Activated naive CD4-positive, alpha-beta T cell treated with anti-CD3 and anti-CD28 coated beads, Interleukin-2, amount 50 U/mL, for 24 hours (primary cell): ENCODE data around the gene C1QL3.

Experiments used
- H3K27ac Mint-ChIP-seq: one replicate; pipeline ENCODE4 v1.8.0; 2021; ENCODE audit warnings: mild to moderate bottlenecking, mixed read lengths
- H3K27me3 Mint-ChIP-seq: one replicate; pipeline ENCODE4 v1.8.0; 2021; ENCODE audit warnings: mixed read lengths
- H3K36me3 Mint-ChIP-seq: one replicate; pipeline ENCODE4 v1.8.0; 2021; ENCODE audit warnings: mixed read lengths
- H3K4me1 Mint-ChIP-seq: one replicate; pipeline ENCODE4 v1.8.0; 2021; ENCODE audit warnings: mixed read lengths
- H3K4me3 Mint-ChIP-seq: one replicate; pipeline ENCODE4 v1.8.0; 2021; ENCODE audit warnings: mild to moderate bottlenecking, mixed read lengths
- H3K9me3 Mint-ChIP-seq: one replicate; pipeline ENCODE4 v1.8.0; 2021; ENCODE audit warnings: mixed read lengths

Gene C1QL3

GRCh38 chr10:16519250-16519907 lies 2.3 kb downstream of the C1QL3 start:
- peaks cover 22% of the 10 kb centered on the region for H3K27me3 Mint-ChIP-seq
- peak overlapping the region; percentile 78 for H3K4me3 Mint-ChIP-seq
- H3K9me3 Mint-ChIP-seq = no peaks in the 10 kb centered on the region
- peaks cover 17% of the 10 kb centered on the region for H3K4me1 Mint-ChIP-seq
- H3K27ac Mint-ChIP-seq = no peak overlapping the region
- H3K36me3 Mint-ChIP-seq = peaks cover 2% of the 10 kb centered on the region

- Mint-ChIP-seq H3K27me3 (peaks cover 22% of the 10 kb centered on the region), H3K36me3 (peaks cover 2% of the 10 kb centered on the region), H3K4me1 (peaks cover 17% of the 10 kb centered on the region), H3K9me3 (no peaks in the 10 kb centered on the region), H3K27ac (no peak overlapping the region), H3K4me3 (peak overlapping the region; percentile 78)
These were observed 2.9 kb downstream of the C1QL3 start for GRCh38 chr10:16518822-16519221.

GRCh38 chr10:16510843-16511242 lies 10.8 kb downstream of the C1QL3 start:
- H3K4me3 Mint-ChIP-seq = no peak overlapping the region
- H3K4me1 Mint-ChIP-seq = no peaks in the 10 kb centered on the region
- H3K36me3 Mint-ChIP-seq = peaks cover 15% of the 10 kb centered on the region
- no peaks in the 10 kb centered on the region for H3K27me3 Mint-ChIP-seq
- no peak overlapping the region for H3K27ac Mint-ChIP-seq
- no peaks in the 10 kb centered on the region for H3K9me3 Mint-ChIP-seq

GRCh38 chr10:16509996-16510395 lies 11.7 kb downstream of the C1QL3 start:
- Mint-ChIP-seq H3K27me3 (no peaks in the 10 kb centered on the region), H3K4me3 (no peak overlapping the region), H3K27ac (no peak overlapping the region), H3K36me3 (peaks cover 15% of the 10 kb centered on the region), H3K9me3 (no peaks in the 10 kb centered on the region), H3K4me1 (no peaks in the 10 kb centered on the region)

GRCh38 chr10:16505161-16505560 lies 16.5 kb downstream of the C1QL3 start:
- H3K27ac Mint-ChIP-seq = no peak overlapping the region
- H3K9me3 Mint-ChIP-seq = no peaks in the 10 kb centered on the region
- no peaks in the 10 kb centered on the region for H3K4me1 Mint-ChIP-seq
- H3K36me3 Mint-ChIP-seq = peaks cover 16% of the 10 kb centered on the region
- H3K4me3 Mint-ChIP-seq = no peak overlapping the region
- H3K27me3 Mint-ChIP-seq = no peaks in the 10 kb centered on the region

- Mint-ChIP-seq H3K9me3 (no peaks in the 10 kb centered on the region), H3K36me3 (peaks cover 18% of the 10 kb centered on the region), H3K27me3 (no peaks in the 10 kb centered on the region), H3K4me3 (no peak overlapping the region), H3K27ac (no peak overlapping the region), H3K4me1 (no peaks in the 10 kb centered on the region)
These were observed 23.8 kb downstream of the C1QL3 start for GRCh38 chr10:16497911-16498310.

GRCh38 chr10:16493884-16494536 lies 27.7 kb downstream of the C1QL3 start:
- H3K27ac Mint-ChIP-seq = no peak overlapping the region

GRCh38 chr10:16491933-16492332 lies 29.7 kb downstream of the C1QL3 start:
- Mint-ChIP-seq H3K27ac (no peak overlapping the region), H3K4me3 (no peak overlapping the region), H3K9me3 (no peaks in the 10 kb centered on the region), H3K27me3 (no peaks in the 10 kb centered on the region), H3K36me3 (peaks cover 35% of the 10 kb centered on the region), H3K4me1 (no peaks in the 10 kb centered on the region)

More at GRCh38 chr10:16493884-16494536, 27.7 kb downstream of the C1QL3 start:
- no peaks in the 10 kb centered on the region for H3K4me1 Mint-ChIP-seq
- no peaks in the 10 kb centered on the region for H3K9me3 Mint-ChIP-seq
- H3K4me3 Mint-ChIP-seq = no peak overlapping the region
- no peaks in the 10 kb centered on the region for H3K27me3 Mint-ChIP-seq
- peaks cover 35% of the 10 kb centered on the region for H3K36me3 Mint-ChIP-seq

- no peak overlapping the region for H3K4me3 Mint-ChIP-seq
- H3K27ac Mint-ChIP-seq = no peak overlapping the region
- no peaks in the 10 kb centered on the region for H3K4me1 Mint-ChIP-seq
- H3K27me3 Mint-ChIP-seq = no peaks in the 10 kb centered on the region
- no peaks in the 10 kb centered on the region for H3K9me3 Mint-ChIP-seq
- H3K36me3 Mint-ChIP-seq = peaks cover 41% of the 10 kb centered on the region
These were observed 31.2 kb downstream of the C1QL3 start for GRCh38 chr10:16490511-16490910.

GRCh38 chr10:16483241-16483917 lies 38.3 kb downstream of the C1QL3 start:
- Mint-ChIP-seq H3K27ac (no peak overlapping the region), H3K27me3 (no peaks in the 10 kb centered on the region), H3K4me1 (peaks cover 4% of the 10 kb centered on the region), H3K9me3 (no peaks in the 10 kb centered on the region), H3K4me3 (no peak overlapping the region), H3K36me3 (peaks cover 23% of the 10 kb centered on the region)

- Mint-ChIP-seq H3K27ac (no peak overlapping the region), H3K4me3 (no peak overlapping the region), H3K9me3 (no peaks in the 10 kb centered on the region), H3K36me3 (peaks cover 15% of the 10 kb centered on the region), H3K4me1 (peaks cover 4% of the 10 kb centered on the region), H3K27me3 (no peaks in the 10 kb centered on the region)
These were observed 40.5 kb downstream of the C1QL3 start for GRCh38 chr10:16481052-16481728.

- no peak overlapping the region for H3K4me3 Mint-ChIP-seq
- H3K9me3 Mint-ChIP-seq = no peaks in the 10 kb centered on the region
- H3K27ac Mint-ChIP-seq = no peak overlapping the region
- H3K36me3 Mint-ChIP-seq = peaks cover 10% of the 10 kb centered on the region
- peaks cover 4% of the 10 kb centered on the region for H3K4me1 Mint-ChIP-seq
- H3K27me3 Mint-ChIP-seq = no peaks in the 10 kb centered on the region
These were observed 42.9 kb downstream of the C1QL3 start for GRCh38 chr10:16478801-16479200.

- Mint-ChIP-seq H3K27me3 (no peaks in the 10 kb centered on the region), H3K4me1 (no peaks in the 10 kb centered on the region), H3K27ac (no peak overlapping the region), H3K4me3 (no peak overlapping the region), H3K9me3 (no peaks in the 10 kb centered on the region), H3K36me3 (peaks cover 6% of the 10 kb centered on the region)
These were observed 43.9 kb downstream of the C1QL3 start for GRCh38 chr10:16477757-16478156.

- Mint-ChIP-seq H3K4me1 (peaks cover 25% of the 10 kb centered on the region), H3K36me3 (peaks cover 9% of the 10 kb centered on the region), H3K27me3 (no peaks in the 10 kb centered on the region), H3K27ac (no peak overlapping the region), H3K4me3 (no peak overlapping the region), H3K9me3 (no peaks in the 10 kb centered on the region)
These were observed 48.9 kb downstream of the C1QL3 start for GRCh38 chr10:16472828-16473227.

- Mint-ChIP-seq H3K9me3 (no peaks in the 10 kb centered on the region), H3K27ac (peak overlapping the region; percentile 42), H3K4me3 (no peak overlapping the region), H3K27me3 (no peaks in the 10 kb centered on the region), H3K4me1 (peaks cover 30% of the 10 kb centered on the region), H3K36me3 (peaks cover 11% of the 10 kb centered on the region)
These were observed 50.9 kb downstream of the C1QL3 start for GRCh38 chr10:16470747-16471146.

- Mint-ChIP-seq H3K27ac (no peak overlapping the region), H3K4me1 (peaks cover 33% of the 10 kb centered on the region), H3K36me3 (peaks cover 21% of the 10 kb centered on the region)
These were observed 55.7 kb downstream of the C1QL3 start for GRCh38 chr10:16466001-16466400.

More at GRCh38 chr10:16466001-16466400, 55.7 kb downstream of the C1QL3 start:
- Mint-ChIP-seq H3K27me3 (no peaks in the 10 kb centered on the region), H3K9me3 (no peaks in the 10 kb centered on the region), H3K4me3 (no peak overlapping the region)
